ENCODE measurements around the gene SEPTIN10.

Gene SEPTIN10

DNA sequence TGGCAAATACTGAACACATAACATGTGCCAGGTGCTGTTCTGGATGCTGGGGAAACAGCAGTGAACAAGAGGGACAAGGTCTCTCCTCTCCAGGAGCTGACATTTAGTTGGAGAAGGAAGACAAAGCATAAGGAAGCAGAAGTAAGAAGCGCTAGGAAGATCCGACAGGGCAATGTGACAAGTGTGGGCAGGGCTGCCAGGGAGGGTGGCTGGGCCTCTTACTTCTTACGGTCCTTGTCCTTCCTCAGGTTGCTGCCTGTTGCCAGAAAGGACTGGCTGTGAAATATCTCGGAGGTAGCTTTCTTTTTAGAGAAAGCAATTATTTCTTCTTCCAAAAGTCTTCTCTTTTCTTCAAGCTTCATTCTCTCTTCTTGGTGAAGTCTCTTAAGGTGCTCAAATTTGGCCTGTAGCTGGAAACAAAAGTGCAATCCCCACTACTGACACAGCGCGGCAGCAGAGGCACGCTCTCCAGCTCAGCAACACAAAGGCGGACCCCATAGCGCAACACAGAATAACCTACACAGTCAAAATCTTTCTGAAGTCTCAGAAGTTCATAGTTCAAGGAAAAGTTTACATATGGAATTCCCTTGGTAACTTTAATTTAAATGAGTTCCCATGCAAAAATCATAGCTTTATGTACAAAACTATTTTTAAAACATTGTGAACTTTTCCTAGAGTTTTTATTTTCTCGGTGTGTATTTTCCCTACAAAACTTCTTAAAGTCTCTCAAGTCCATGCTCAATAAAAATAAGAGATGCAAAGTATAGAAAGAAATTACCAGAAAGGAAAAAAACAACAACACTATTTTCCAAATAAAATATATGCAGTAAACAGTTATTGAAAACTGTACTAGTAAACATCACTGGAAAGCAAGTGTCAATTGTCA is 67.7 kb downstream of the SEPTIN10 start:
- no peak overlapping the region for H3K9ac ChIP-seq (ENCODE audit: low read depth, low read length, poor library complexity)
- no peak overlapping the region for H3K14ac ChIP-seq (ENCODE audit: low read length)
- peak; percentile 58 for DNase-seq (ENCODE audit: low spot score)
- no peak overlapping the region for H2BK5ac ChIP-seq (ENCODE audit: low read length)
- no peak overlapping the region for H3K4me2 ChIP-seq (ENCODE audit: insufficient read depth, low read length, poor library complexity, severe bottlenecking)
- H3K9me3 ChIP-seq (replicated peaks in 1 of 2; ENCODE audit: control insufficient read depth in 2 of 2, insufficient read depth in 1 of 2, low read depth in 1 of 2, low read length in 2 of 2): peaks cover 0 to 6% of the 10 kb centered on the region in 2 donors
- H3K36me3 ChIP-seq (replicated peaks in 1 of 2; ENCODE audit: control insufficient read depth in 2 of 2, insufficient read depth in 2 of 2, low read length in 2 of 2): peaks cover 3 to 52% of the 10 kb centered on the region in 2 donors
- no peak overlapping the region for H3K4ac ChIP-seq (ENCODE audit: low read length)
- H3K27ac ChIP-seq (replicated peaks; ENCODE audit: low read length): no peak overlapping the region
- no peaks in the 10 kb centered on the region for H3K79me1 ChIP-seq (ENCODE audit: low read depth, low read length)
- no peak overlapping the region for H2AFZ ChIP-seq (ENCODE audit: low read length)
- H3K23ac ChIP-seq (ENCODE audit: low read depth, low read length, poor library complexity): no peak overlapping the region
- H2BK12ac ChIP-seq (ENCODE audit: low read length): no peak overlapping the region
- WGBS, 2 donors (ENCODE audit: extremely low coverage in 2 of 2, insufficient read length in 2 of 2, insufficient replicate concordance in 1 of 2): no CpG with 5 or more reads among the region's 10 CpGs
- no peak overlapping the region for H3K18ac ChIP-seq (ENCODE audit: low read length)
- H4K8ac ChIP-seq (ENCODE audit: low read depth, low read length): no peak overlapping the region
- no peak overlapping the region for H2AK5ac ChIP-seq (ENCODE audit: low read depth, low read length)
- H3K27me3 ChIP-seq (ENCODE audit: control insufficient read depth in 3 of 3, insufficient read depth in 3 of 3, low read depth in 1 of 3, low read length in 3 of 3): no peaks in the 10 kb centered on the region
- peaks cover 0 to 13% of the 10 kb centered on the region in 2 donors for H3K4me1 ChIP-seq (ENCODE audit: control insufficient read depth in 2 of 2, insufficient read depth in 1 of 2, low read depth in 1 of 2, low read length in 2 of 2)
- H2BK120ac ChIP-seq (ENCODE audit: low read depth, low read length): no peak overlapping the region
- H2BK15ac ChIP-seq (ENCODE audit: low read length): no peak overlapping the region
- no peak overlapping the region for H4K91ac ChIP-seq (ENCODE audit: low read depth, low read length, poor library complexity)
- no peak overlapping the region for H3K4me3 ChIP-seq (ENCODE audit: low read length in 2 of 2)

DNA sequence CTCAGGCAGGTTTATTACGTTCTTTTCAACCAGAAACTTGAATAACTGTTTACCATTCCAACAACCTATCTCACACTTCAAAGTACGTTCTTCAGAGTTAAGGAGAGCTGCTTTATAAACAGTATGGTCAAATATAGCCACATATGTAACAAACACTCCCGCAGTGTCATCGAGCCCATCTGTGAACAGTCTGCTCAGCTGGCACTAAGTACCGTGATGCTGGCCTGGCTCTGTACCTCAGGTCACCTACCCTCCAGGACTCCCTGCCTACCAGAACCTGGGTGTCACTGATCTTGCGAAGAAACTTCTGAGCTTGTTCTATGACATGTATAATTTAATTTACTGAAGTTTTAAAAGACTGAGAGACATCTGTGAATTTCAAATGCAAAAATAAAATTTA is 71.4 kb downstream of the SEPTIN10 start:
- Histone ChIP-seq H3K4me1 (ENCODE audit: control insufficient read depth in 2 of 2, insufficient read depth in 1 of 2, low read depth in 1 of 2, low read length in 2 of 2) (peaks cover 0 to 4% of the 10 kb centered on the region in 2 donors), H2AFZ (ENCODE audit: low read length) (no peak overlapping the region), H3K36me3 (replicated peaks in 1 of 2; ENCODE audit: control insufficient read depth in 2 of 2, insufficient read depth in 2 of 2, low read length in 2 of 2) (peaks cover 3 to 56% of the 10 kb centered on the region in 2 donors), H4K91ac (ENCODE audit: low read depth, low read length, poor library complexity) (no peak overlapping the region), H2BK120ac (ENCODE audit: low read depth, low read length) (no peak overlapping the region), H3K79me1 (ENCODE audit: low read depth, low read length) (no peaks in the 10 kb centered on the region), H3K14ac (ENCODE audit: low read length) (no peak overlapping the region), H4K8ac (ENCODE audit: low read depth, low read length) (no peak overlapping the region), H3K27me3 (ENCODE audit: control insufficient read depth in 3 of 3, insufficient read depth in 3 of 3, low read depth in 1 of 3, low read length in 3 of 3) (no peaks in the 10 kb centered on the region), H2BK15ac (ENCODE audit: low read length) (no peak overlapping the region), H2BK12ac (ENCODE audit: low read length) (no peak overlapping the region), H3K27ac (replicated peaks; ENCODE audit: low read length) (no peak overlapping the region), H3K4ac (ENCODE audit: low read length) (no peak overlapping the region), H3K4me3 (ENCODE audit: low read length in 2 of 2) (no peak overlapping the region), H3K9me3 (replicated peaks in 1 of 2; ENCODE audit: control insufficient read depth in 2 of 2, insufficient read depth in 1 of 2, low read depth in 1 of 2, low read length in 2 of 2) (peaks cover 0 to 3% of the 10 kb centered on the region in 2 donors), H3K9ac (ENCODE audit: low read depth, low read length, poor library complexity) (peak overlapping the region; percentile 46), H2BK5ac (ENCODE audit: low read length) (no peak overlapping the region), H3K18ac (ENCODE audit: low read length) (no peak overlapping the region), H3K4me2 (ENCODE audit: insufficient read depth, low read length, poor library complexity, severe bottlenecking) (no peak overlapping the region), H3K23ac (ENCODE audit: low read depth, low read length, poor library complexity) (no peak overlapping the region), H2AK5ac (ENCODE audit: low read depth, low read length) (no peak overlapping the region)
- DNase-seq (ENCODE audit: low spot score): no peak
- WGBS, 2 donors (ENCODE audit: extremely low coverage in 2 of 2, insufficient read length in 2 of 2, insufficient replicate concordance in 1 of 2): no CpG with 5 or more reads among the region's 6 CpGs

DNA sequence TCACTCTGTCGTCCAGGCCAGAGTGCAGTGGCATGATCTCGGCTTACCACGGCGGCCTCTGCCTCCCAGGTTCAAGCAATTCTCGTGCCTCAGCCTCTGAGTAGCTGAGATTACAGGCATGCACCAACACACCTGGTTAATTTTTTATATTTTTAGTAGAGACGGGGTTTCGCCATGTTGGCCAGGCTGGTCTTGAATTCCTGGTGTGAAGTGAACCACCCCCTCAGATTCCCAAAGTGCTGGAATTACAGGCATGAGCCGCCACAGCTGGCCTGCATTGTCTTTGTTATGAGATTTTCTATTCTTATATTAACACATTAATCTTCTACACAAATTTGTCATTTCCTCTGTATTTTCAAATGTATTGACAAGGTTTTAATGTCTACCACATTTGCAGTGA is 75.2 kb downstream of the SEPTIN10 start:
- no peak overlapping the region for H2BK5ac ChIP-seq (ENCODE audit: low read length)
- no peak for DNase-seq (ENCODE audit: low spot score)
- H3K18ac ChIP-seq (ENCODE audit: low read length): no peak overlapping the region
- H2AFZ ChIP-seq (ENCODE audit: low read length): no peak overlapping the region
- no peak overlapping the region for H2BK120ac ChIP-seq (ENCODE audit: low read depth, low read length)
- no peak overlapping the region for H3K27ac ChIP-seq (replicated peaks; ENCODE audit: low read length)
- no peak overlapping the region for H3K4me3 ChIP-seq (ENCODE audit: low read length in 2 of 2)
- no peak overlapping the region for H3K4ac ChIP-seq (ENCODE audit: low read length)
- H2AK5ac ChIP-seq (ENCODE audit: low read depth, low read length): no peak overlapping the region
- H3K4me2 ChIP-seq (ENCODE audit: insufficient read depth, low read length, poor library complexity, severe bottlenecking): no peak overlapping the region
- no peaks in the 10 kb centered on the region for H3K79me1 ChIP-seq (ENCODE audit: low read depth, low read length)
- H3K23ac ChIP-seq (ENCODE audit: low read depth, low read length, poor library complexity): no peak overlapping the region
- no peak overlapping the region for H3K9ac ChIP-seq (ENCODE audit: low read depth, low read length, poor library complexity)
- H3K14ac ChIP-seq (ENCODE audit: low read length): no peak overlapping the region
- H3K4me1 ChIP-seq (ENCODE audit: control insufficient read depth in 2 of 2, insufficient read depth in 1 of 2, low read depth in 1 of 2, low read length in 2 of 2): no peaks in the 10 kb centered on the region
- H2BK12ac ChIP-seq (ENCODE audit: low read length): no peak overlapping the region
- no peaks in the 10 kb centered on the region for H3K27me3 ChIP-seq (ENCODE audit: control insufficient read depth in 3 of 3, insufficient read depth in 3 of 3, low read depth in 1 of 3, low read length in 3 of 3)
- WGBS, 2 donors (ENCODE audit: extremely low coverage in 2 of 2, insufficient read length in 2 of 2, insufficient replicate concordance in 1 of 2): no CpG with 5 or more reads among the region's 8 CpGs
- no peak overlapping the region for H4K91ac ChIP-seq (ENCODE audit: low read depth, low read length, poor library complexity)
- H4K8ac ChIP-seq (ENCODE audit: low read depth, low read length): no peak overlapping the region
- no peak overlapping the region for H2BK15ac ChIP-seq (ENCODE audit: low read length)
- H3K9me3 ChIP-seq (replicated peaks in 1 of 2; ENCODE audit: control insufficient read depth in 2 of 2, insufficient read depth in 1 of 2, low read depth in 1 of 2, low read length in 2 of 2): peaks cover 2 to 5% of the 10 kb centered on the region in 2 donors
- peaks cover 0 to 32% of the 10 kb centered on the region in 2 donors for H3K36me3 ChIP-seq (replicated peaks in 1 of 2; ENCODE audit: control insufficient read depth in 2 of 2, insufficient read depth in 2 of 2, low read length in 2 of 2)

DNA sequence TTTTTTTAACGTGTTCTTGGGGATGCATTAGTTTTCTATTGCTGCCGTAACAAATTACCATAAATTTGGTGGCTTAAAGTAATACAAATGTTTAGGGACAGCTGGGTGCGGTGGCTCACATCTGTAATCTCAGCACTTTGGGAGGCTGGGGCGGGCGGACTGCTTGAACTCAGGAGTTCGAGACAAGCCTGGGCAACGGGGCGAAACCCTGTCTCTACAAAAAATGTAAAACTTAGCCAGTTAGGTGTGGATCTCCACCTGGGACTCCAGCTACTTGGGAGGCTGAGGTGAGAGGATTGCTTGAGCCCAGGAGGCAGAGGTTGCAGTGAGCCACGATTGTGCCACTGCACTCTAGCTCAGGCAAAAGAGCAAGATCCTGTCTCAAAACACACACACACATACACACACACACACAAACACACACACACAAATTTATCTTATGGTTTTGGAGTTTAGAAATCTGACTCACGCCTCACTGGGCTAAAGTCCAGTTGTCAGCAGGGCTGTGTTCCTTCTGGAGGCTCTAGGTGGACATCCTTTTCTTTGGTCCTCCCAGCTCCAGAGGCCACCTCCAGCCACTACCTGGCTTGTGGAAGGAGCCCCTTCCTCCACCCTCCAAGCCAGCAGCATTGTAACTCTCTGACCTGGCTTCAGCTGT is 76.1 kb downstream of the SEPTIN10 start:
- Histone ChIP-seq H3K4me2 (ENCODE audit: insufficient read depth, low read length, poor library complexity, severe bottlenecking) (no peak overlapping the region), H3K4me1 (ENCODE audit: control insufficient read depth in 2 of 2, insufficient read depth in 1 of 2, low read depth in 1 of 2, low read length in 2 of 2) (peaks cover 0 to 2% of the 10 kb centered on the region in 2 donors), H2BK5ac (ENCODE audit: low read length) (no peak overlapping the region), H3K23ac (ENCODE audit: low read depth, low read length, poor library complexity) (no peak overlapping the region), H2BK15ac (ENCODE audit: low read length) (no peak overlapping the region), H3K9ac (ENCODE audit: low read depth, low read length, poor library complexity) (no peak overlapping the region), H3K36me3 (replicated peaks in 1 of 2; ENCODE audit: control insufficient read depth in 2 of 2, insufficient read depth in 2 of 2, low read length in 2 of 2) (peaks cover 0 to 24% of the 10 kb centered on the region in 2 donors), H3K27me3 (ENCODE audit: control insufficient read depth in 3 of 3, insufficient read depth in 3 of 3, low read depth in 1 of 3, low read length in 3 of 3) (no peaks in the 10 kb centered on the region), H3K14ac (ENCODE audit: low read length) (no peak overlapping the region), H3K79me1 (ENCODE audit: low read depth, low read length) (no peaks in the 10 kb centered on the region), H3K4me3 (ENCODE audit: low read length in 2 of 2) (no peak overlapping the region), H3K4ac (ENCODE audit: low read length) (no peak overlapping the region), H3K27ac (replicated peaks; ENCODE audit: low read length) (no peak overlapping the region), H2AFZ (ENCODE audit: low read length) (no peak overlapping the region), H2BK12ac (ENCODE audit: low read length) (no peak overlapping the region), H3K18ac (ENCODE audit: low read length) (no peak overlapping the region), H4K91ac (ENCODE audit: low read depth, low read length, poor library complexity) (no peak overlapping the region), H2AK5ac (ENCODE audit: low read depth, low read length) (no peak overlapping the region), H3K9me3 (replicated peaks in 1 of 2; ENCODE audit: control insufficient read depth in 2 of 2, insufficient read depth in 1 of 2, low read depth in 1 of 2, low read length in 2 of 2) (peaks cover 2 to 5% of the 10 kb centered on the region in 2 donors), H2BK120ac (ENCODE audit: low read depth, low read length) (no peak overlapping the region), H4K8ac (ENCODE audit: low read depth, low read length) (no peak overlapping the region)
- WGBS, 2 donors (ENCODE audit: extremely low coverage in 2 of 2, insufficient read length in 2 of 2, insufficient replicate concordance in 1 of 2): no CpG with 5 or more reads among the region's 10 CpGs
- DNase-seq (ENCODE audit: low spot score): no peak
